ENCODE results near the gene NKX2-3. TPM values are rescaled to one million over a fixed set of nuclear protein-coding genes. Genes with fewer than 3 reads are reported as not detected.

NKX2-3 gene
- total RNA-seq, 1 experiment from 2014 or later, result not detected

GRCh38 chr10:99533496-99534449 is 1.0 kb downstream of the NKX2-3 start:
- Histone ChIP-seq H3K4me3 (replicated peaks in 1 of 2; ENCODE audit: low read depth in 1 of 2, low read length in 2 of 2) (no peak overlapping the region), H3K27me3 (ENCODE audit: insufficient read depth, low read length) (peaks cover 3% of the 10 kb centered on the region; the same call in 1 of the 2 replicates), H3K27ac (ENCODE audit: low read depth, low read length) (no peak overlapping the region), H3K4me2 (ENCODE audit: low read length) (no peak overlapping the region), H3K9me2 (ENCODE audit: insufficient read depth) (no peaks in the 10 kb centered on the region), H3K36me3 (ENCODE audit: control insufficient read depth in 1 of 2, insufficient read depth in 2 of 2, low read length in 2 of 2) (no peaks in the 10 kb centered on the region), H4K20me1 (ENCODE audit: insufficient read depth) (no peaks in the 10 kb centered on the region), H3K4me1 (ENCODE audit: control insufficient read depth in 1 of 2, insufficient read depth in 2 of 2, low read length in 2 of 2) (no peaks in the 10 kb centered on the region), H3K79me2 (ENCODE audit: insufficient read depth, low read length) (no peaks in the 10 kb centered on the region), H3K9ac (ENCODE audit: low read length) (no peak overlapping the region), H3K9me3 (ENCODE audit: control insufficient read depth in 1 of 2, insufficient read depth in 1 of 2, low read depth in 1 of 2, low read length in 2 of 2) (no peaks in the 10 kb centered on the region), H2AFZ (ENCODE audit: low read depth, low read length, poor library complexity, severe bottlenecking) (no peak overlapping the region)
- intact Hi-C loops (cut with micrococcal nuclease), result no loop called here
- ATAC-seq, result no peak
- no TSS peak for BruUV-seq (replicated peaks)
- ChIA-PET POLR2A (no interaction called here), CTCF (no interaction called here), RAD21 (ENCODE audit: low non-redundant PET in 1 of 2, low total read pairs in 2 of 2, uncharacterized antibody in 2 of 2, unreplicated experiment in 2 of 2) (no interaction called here)
- DNase-seq (ENCODE audit: low read depth, low spot score), result no peak
- TF ChIP-seq ELF1 (IDR thresholded peaks at IDR 0.05; ENCODE audit: borderline replicate concordance, low read depth) (no peak), YY1 (IDR thresholded peaks at IDR 0.05; ENCODE audit: extremely low read depth, insufficient replicate concordance, low read depth, low read length) (no peak), POLR2A (IDR thresholded peaks at IDR 0.05; ENCODE audit: borderline replicate concordance, extremely low read depth, insufficient read depth, insufficient read length) (no peak), JUND (IDR thresholded peaks at IDR 0.05) (no peak), SP1 (IDR thresholded peaks at IDR 0.05; ENCODE audit: low read depth) (no peak), EZH2phosphoT487 (IDR thresholded peaks at IDR 0.05; ENCODE audit: borderline replicate concordance) (no peak), ZFX (IDR thresholded peaks at IDR 0.05) (no peak), SIN3A (IDR thresholded peaks at IDR 0.05; ENCODE audit: low read depth) (no peak), ZNF274 (IDR thresholded peaks at IDR 0.05; ENCODE audit: low read depth, low read length) (no peak), EZH2 (IDR thresholded peaks at IDR 0.05) (no peak), REST (IDR thresholded peaks at IDR 0.05; ENCODE audit: low read depth) (no peak), EGR1 (IDR thresholded peaks at IDR 0.05; ENCODE audit: low read depth) (no peak), POLR2AphosphoS5 (IDR thresholded peaks at IDR 0.05; ENCODE audit: low read depth, low read length) (no peak), CEBPB (IDR thresholded peaks at IDR 0.05; ENCODE audit: low read depth) (no peak)
